ENCODE measurements around the gene PAPLN.

DNA sequence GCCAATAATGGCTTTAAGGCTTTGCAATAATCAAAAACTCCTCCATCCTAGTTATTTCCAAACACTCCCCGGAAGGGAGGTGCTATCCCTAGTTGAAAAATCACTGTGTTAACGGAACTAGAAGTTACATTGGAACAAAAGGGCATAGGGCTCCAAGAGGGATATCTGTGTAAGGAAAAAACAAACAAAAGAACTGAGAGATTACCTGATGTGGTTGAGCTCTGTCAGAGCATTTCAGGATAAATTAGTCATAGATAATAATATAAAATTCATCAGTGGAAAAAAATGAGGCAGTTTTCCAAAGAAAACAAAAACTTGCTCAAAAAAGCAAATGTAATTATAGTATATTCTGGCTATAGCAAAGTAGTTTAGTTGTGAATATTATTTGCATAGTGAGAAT is 27.4 kb upstream of the PAPLN start:
- TF ChIP-seq, protein P1, sequence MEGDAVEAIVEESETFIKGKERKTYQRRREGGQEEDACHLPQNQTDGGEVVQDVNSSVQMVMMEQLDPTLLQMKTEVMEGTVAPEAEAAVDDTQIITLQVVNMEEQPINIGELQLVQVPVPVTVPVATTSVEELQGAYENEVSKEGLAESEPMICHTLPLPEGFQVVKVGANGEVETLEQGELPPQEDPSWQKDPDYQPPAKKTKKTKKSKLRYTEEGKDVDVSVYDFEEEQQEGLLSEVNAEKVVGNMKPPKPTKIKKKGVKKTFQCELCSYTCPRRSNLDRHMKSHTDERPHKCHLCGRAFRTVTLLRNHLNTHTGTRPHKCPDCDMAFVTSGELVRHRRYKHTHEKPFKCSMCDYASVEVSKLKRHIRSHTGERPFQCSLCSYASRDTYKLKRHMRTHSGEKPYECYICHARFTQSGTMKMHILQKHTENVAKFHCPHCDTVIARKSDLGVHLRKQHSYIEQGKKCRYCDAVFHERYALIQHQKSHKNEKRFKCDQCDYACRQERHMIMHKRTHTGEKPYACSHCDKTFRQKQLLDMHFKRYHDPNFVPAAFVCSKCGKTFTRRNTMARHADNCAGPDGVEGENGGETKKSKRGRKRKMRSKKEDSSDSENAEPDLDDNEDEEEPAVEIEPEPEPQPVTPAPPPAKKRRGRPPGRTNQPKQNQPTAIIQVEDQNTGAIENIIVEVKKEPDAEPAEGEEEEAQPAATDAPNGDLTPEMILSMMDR (conservative IDR thresholded peaks at IDR 0.05), result no peak
- TF ChIP-seq ZFX (IDR thresholded peaks at IDR 0.05), result no peak

Data from C4-2B (cell line).